ENCODE results near the gene ALS2CL.

Gene ALS2CL

GRCh38 chr3:46699676-46700523 is 6.4 kb upstream of the ALS2CL start:
- Mint-ChIP-seq H3K27me3 (no peaks in the 10 kb centered on the region), H3K4me3 (no peak overlapping the region)

GRCh38 chr3:46695962-46696894 is 2.7 kb upstream of the ALS2CL start:
- H3K36me3 Mint-ChIP-seq = no peaks in the 10 kb centered on the region
- peak overlapping the region; percentile 90 for H3K27ac Mint-ChIP-seq
- H3K4me3 Mint-ChIP-seq = peak overlapping the region; percentile 30
- H3K9me3 Mint-ChIP-seq = no peaks in the 10 kb centered on the region
- H3K4me1 Mint-ChIP-seq = peaks cover 72% of the 10 kb centered on the region
- H3K27me3 Mint-ChIP-seq = no peaks in the 10 kb centered on the region

More at GRCh38 chr3:46699676-46700523, 6.4 kb upstream of the ALS2CL start:
- Mint-ChIP-seq H3K27ac (peak overlapping the region; percentile 51), H3K9me3 (no peaks in the 10 kb centered on the region), H3K4me1 (peaks cover 55% of the 10 kb centered on the region), H3K36me3 (no peaks in the 10 kb centered on the region)

DNA sequence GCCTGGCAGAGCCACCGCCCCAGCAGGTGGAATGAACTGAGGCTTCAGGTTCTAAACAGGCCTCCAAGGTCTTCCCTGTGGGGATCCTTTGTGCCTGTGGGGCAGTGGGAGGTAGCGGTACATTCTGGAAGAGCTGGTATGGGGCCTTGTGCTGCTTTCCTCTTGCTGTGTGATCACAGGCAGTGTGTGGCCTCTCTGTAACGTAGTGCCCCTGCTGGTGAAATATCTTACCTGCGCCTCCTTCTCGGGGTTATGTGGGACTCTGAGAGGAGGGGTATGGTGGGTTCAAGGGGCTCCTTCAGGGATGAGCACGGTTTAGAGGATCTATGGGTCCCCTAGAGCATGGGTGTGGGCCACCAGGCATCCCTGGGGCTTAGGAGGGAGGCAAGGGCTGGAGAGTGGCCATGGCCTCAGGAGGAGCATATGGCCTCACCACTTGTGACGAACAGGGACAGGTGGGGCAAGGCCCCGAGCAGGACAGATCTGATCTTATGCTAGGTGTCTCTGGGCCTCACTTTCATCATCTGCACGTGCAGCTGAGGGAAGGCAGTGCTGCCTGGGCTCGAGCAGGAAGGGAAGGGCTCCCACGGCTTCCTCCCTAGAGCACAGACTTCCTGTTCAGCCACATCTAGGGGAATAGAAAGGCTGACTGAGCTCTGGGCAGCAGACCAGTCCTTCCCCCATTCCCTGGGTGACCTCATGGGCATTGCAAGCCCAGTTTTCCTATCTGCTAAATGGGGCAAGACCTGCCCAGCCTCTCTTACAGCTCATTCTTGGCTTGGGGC is 1.9 kb upstream of the ALS2CL start:
- Mint-ChIP-seq H3K36me3 (no peaks in the 10 kb centered on the region), H3K27me3 (no peaks in the 10 kb centered on the region), H3K27ac (peak overlapping the region; percentile 90), H3K4me1 (peaks cover 75% of the 10 kb centered on the region), H3K4me3 (peak overlapping the region; percentile 70), H3K9me3 (no peaks in the 10 kb centered on the region)

DNA sequence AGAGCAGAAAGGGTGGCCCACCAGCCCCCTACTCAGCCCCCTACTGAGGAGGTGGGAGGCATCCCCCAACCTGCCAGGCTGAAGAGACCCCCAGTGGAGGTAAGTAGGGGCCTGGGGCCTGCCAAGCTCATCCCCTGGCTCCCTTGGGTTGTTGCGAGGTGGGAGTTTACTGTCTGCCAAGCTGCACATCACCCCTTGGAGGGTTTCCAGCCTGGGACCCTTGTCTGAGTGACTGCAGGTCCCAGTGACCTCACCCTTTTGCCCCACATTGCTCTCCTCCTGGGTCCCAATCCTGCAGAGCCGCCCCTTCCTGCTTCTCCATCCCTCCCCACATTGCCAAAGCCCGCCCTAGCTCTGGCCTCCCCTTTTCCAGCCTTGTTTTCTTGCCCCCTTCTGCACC is 1.0 kb upstream of the ALS2CL start:
- Mint-ChIP-seq H3K27me3 (no peaks in the 10 kb centered on the region), H3K9me3 (no peaks in the 10 kb centered on the region), H3K36me3 (no peaks in the 10 kb centered on the region), H3K27ac (no peak overlapping the region), H3K4me1 (peaks cover 76% of the 10 kb centered on the region), H3K4me3 (peak overlapping the region; percentile 70)

DNA sequence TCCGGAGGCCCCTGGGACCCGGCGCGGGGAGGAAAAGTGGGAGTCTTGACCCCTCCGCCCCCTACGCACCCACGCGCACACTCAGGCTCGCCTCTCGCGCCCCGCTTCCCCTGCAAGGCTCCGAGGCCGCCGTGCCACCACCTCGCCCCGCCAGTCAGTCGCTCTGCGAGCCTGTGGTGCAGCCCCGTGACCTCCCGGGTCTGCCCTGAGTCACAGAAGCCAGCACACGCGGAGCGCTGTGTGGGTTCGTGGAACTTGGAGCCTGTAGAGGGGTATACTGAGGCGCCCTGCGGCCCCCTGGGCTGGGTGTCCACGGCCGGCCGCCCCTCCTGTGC is 380 bp upstream of the ALS2CL start:
- peaks cover 72% of the 10 kb centered on the region for H3K4me1 Mint-ChIP-seq

GRCh38 chr3:46692566-46692990 is 901 bp downstream of the ALS2CL start:
- Mint-ChIP-seq H3K27me3 (no peaks in the 10 kb centered on the region), H3K9me3 (no peaks in the 10 kb centered on the region), H3K4me3 (peak overlapping the region; percentile 87), H3K27ac (no peak overlapping the region), H3K36me3 (no peaks in the 10 kb centered on the region), H3K4me1 (peaks cover 69% of the 10 kb centered on the region)

More for the DNA sequence above, 380 bp upstream of the ALS2CL start:
- H3K36me3 Mint-ChIP-seq = no peaks in the 10 kb centered on the region
- no peak overlapping the region for H3K27ac Mint-ChIP-seq
- H3K4me3 Mint-ChIP-seq = peak overlapping the region; percentile 33
- no peaks in the 10 kb centered on the region for H3K9me3 Mint-ChIP-seq
- no peaks in the 10 kb centered on the region for H3K27me3 Mint-ChIP-seq

GRCh38 chr3:46690798-46691197 is 2.7 kb downstream of the ALS2CL start:
- Mint-ChIP-seq H3K27ac (no peak overlapping the region), H3K4me3 (peak overlapping the region; percentile 73), H3K36me3 (no peaks in the 10 kb centered on the region), H3K9me3 (no peaks in the 10 kb centered on the region), H3K4me1 (peaks cover 53% of the 10 kb centered on the region), H3K27me3 (no peaks in the 10 kb centered on the region)

DNA sequence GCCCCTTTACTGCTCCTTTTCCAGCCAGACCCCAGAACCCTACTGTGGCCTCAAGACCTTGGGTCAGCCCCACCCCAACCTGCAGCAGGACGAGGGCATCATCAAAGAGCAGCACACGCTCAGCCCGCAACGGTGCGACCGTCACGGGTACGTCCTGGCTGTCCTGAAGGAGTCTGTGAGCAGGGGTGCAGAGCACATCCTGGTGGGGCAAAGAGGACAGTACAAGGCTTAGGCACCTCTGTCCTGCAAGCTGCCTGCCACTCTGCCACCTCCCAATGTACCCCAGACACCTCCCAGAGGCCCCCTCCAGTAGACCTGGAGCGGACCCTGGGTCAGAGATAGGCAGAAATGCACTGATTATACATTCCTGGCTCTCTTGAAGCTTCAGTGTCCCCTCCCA is 8.0 kb downstream of the ALS2CL start:
- no peaks in the 10 kb centered on the region for H3K9me3 Mint-ChIP-seq
- no peaks in the 10 kb centered on the region for H3K27me3 Mint-ChIP-seq
- no peak overlapping the region for H3K27ac Mint-ChIP-seq
- H3K36me3 Mint-ChIP-seq = no peaks in the 10 kb centered on the region
- no peak overlapping the region for H3K4me3 Mint-ChIP-seq
- peaks cover 8% of the 10 kb centered on the region for H3K4me1 Mint-ChIP-seq

DNA sequence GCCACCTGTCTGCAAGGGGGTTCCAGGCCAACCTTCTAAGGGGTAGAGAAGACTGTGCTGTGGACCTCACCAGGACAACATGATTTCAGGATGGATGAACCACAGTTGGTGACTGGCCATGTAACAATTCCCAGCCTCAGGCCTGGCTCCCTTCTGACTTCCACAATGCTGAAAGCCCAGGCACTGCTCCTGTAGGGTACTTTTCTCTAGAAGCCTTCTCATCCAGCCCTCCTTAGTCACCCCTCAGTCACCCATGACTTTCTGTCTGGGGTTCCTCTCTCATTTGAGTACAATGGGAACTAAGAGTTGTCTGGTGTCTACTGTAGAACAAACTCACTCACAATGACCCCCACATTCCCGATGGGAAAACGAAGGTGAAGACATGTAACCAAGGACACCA is 8.6 kb downstream of the ALS2CL start:
- Mint-ChIP-seq H3K9me3 (no peaks in the 10 kb centered on the region), H3K27me3 (no peaks in the 10 kb centered on the region), H3K4me1 (peaks cover 4% of the 10 kb centered on the region), H3K4me3 (no peak overlapping the region), H3K27ac (no peak overlapping the region), H3K36me3 (peaks cover 2% of the 10 kb centered on the region)

- H3K36me3 Mint-ChIP-seq = peaks cover 4% of the 10 kb centered on the region
Measured at GRCh38 chr3:46682974-46683373, 10.5 kb downstream of the ALS2CL start.

DNA sequence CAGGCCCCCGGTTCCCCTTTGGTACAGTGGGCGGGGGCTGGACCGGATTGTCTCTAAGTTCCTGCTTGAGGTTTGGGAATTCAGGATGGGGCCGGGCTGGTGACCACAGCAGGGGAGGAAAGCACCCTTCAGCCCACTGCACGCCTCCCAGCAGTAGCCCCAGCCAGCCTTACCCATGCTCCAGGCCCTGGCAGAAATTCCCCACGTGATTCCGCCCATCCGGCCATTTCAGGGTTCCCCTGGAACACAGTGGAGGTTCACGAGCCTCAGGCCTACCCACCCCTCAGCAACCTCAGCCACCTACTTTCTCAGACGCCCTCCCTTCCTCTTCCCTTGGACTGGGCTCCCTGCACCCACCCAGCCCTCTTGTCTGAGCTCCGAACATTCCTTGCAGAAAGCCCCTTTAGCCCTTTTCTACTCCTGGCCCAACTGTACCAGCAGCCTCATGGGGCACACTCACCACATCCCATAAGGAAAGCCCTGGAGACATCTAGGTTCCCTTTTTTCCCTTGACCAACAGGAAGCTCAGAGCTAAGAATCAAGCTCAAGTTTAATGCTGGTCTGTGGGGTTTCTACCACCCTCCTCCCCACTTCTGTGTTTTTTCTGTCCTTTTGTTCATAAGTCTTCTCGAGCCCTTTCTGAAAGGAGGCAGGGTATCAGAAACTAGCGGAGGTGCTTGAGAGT is 11.5 kb downstream of the ALS2CL start:
- H3K36me3 Mint-ChIP-seq = peaks cover 4% of the 10 kb centered on the region
- no peaks in the 10 kb centered on the region for H3K27me3 Mint-ChIP-seq
- no peaks in the 10 kb centered on the region for H3K9me3 Mint-ChIP-seq
- H3K4me3 Mint-ChIP-seq = no peak overlapping the region
- no peaks in the 10 kb centered on the region for H3K4me1 Mint-ChIP-seq
- no peak overlapping the region for H3K27ac Mint-ChIP-seq

More at GRCh38 chr3:46682974-46683373, 10.5 kb downstream of the ALS2CL start:
- Mint-ChIP-seq H3K4me1 (no peaks in the 10 kb centered on the region), H3K4me3 (no peak overlapping the region), H3K27ac (no peak overlapping the region), H3K27me3 (no peaks in the 10 kb centered on the region), H3K9me3 (no peaks in the 10 kb centered on the region)

DNA sequence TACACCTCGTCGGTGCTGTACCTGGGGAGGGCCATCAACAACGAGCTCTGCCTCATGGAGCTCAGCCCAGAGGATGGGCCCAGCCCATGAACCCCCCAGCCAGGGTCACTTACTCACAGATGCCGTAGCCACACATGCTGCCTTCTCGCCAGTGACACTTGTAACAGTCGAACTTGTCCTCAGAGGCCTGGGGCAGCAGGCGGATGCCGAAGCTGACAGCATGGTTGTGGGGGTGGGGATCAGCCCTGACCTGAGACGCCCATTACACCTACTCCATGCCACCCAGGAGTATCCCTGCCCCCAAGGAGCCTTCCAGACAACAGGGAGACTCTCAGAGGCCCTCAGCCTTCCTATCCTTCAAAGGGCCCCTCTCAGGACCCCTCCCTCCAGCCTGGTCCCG is 12.1 kb downstream of the ALS2CL start:
- no peak overlapping the region for H3K27ac Mint-ChIP-seq
- H3K4me3 Mint-ChIP-seq = no peak overlapping the region
- H3K9me3 Mint-ChIP-seq = no peaks in the 10 kb centered on the region
- H3K27me3 Mint-ChIP-seq = no peaks in the 10 kb centered on the region
- no peaks in the 10 kb centered on the region for H3K4me1 Mint-ChIP-seq
- peaks cover 4% of the 10 kb centered on the region for H3K36me3 Mint-ChIP-seq

- H3K4me1 Mint-ChIP-seq = no peaks in the 10 kb centered on the region
- H3K27me3 Mint-ChIP-seq = no peaks in the 10 kb centered on the region
- peaks cover 4% of the 10 kb centered on the region for H3K36me3 Mint-ChIP-seq
- no peak overlapping the region for H3K4me3 Mint-ChIP-seq
- peak overlapping the region; percentile 32 for H3K27ac Mint-ChIP-seq
- H3K9me3 Mint-ChIP-seq = no peaks in the 10 kb centered on the region
Measured at GRCh38 chr3:46680298-46680826, 13.1 kb downstream of the ALS2CL start.

GRCh38 chr3:46679681-46680080 is 13.8 kb downstream of the ALS2CL start:
- H3K27ac Mint-ChIP-seq = peak overlapping the region; percentile 56
- H3K36me3 Mint-ChIP-seq = peaks cover 4% of the 10 kb centered on the region
- no peaks in the 10 kb centered on the region for H3K9me3 Mint-ChIP-seq
- H3K27me3 Mint-ChIP-seq = no peaks in the 10 kb centered on the region
- H3K4me1 Mint-ChIP-seq = no peaks in the 10 kb centered on the region
- no peak overlapping the region for H3K4me3 Mint-ChIP-seq

- Mint-ChIP-seq H3K4me3 (no peak overlapping the region), H3K36me3 (peaks cover 6% of the 10 kb centered on the region), H3K27ac (no peak overlapping the region), H3K4me1 (no peaks in the 10 kb centered on the region), H3K27me3 (no peaks in the 10 kb centered on the region), H3K9me3 (no peaks in the 10 kb centered on the region)
Measured at GRCh38 chr3:46678280-46678679, 15.2 kb downstream of the ALS2CL start.
